Stimulated activated CD4-positive, alpha-beta T cell treated with anti-CD3 and anti-CD28 coated beads, TNF-alpha, amount 100 ng/mL, for 24 hours (primary cell): Measurements from ENCODE around the gene PAPPA2.
"Not testable (repeated sequence)": the region's sequence is repeated elsewhere in the genome, so short reads cannot be mapped to it uniquely, and the experiment has no call there.

Source experiments
- DNase-seq, 3 experiments: peaks; one replicate each; pipeline ENCODE4 v3.0.0-alpha.2; 2020; ENCODE audit warnings: low read depth in 3 of 3

Gene PAPPA2

GRCh38 chr1:176551146-176551545 lies 88.2 kb downstream of the PAPPA2 start:
- no peak for DNase-seq

- DNase-seq, result no peak
These were observed 89.4 kb downstream of the PAPPA2 start for GRCh38 chr1:176552217-176552991.

- DNase-seq, result no peak
These were observed 90.0 kb downstream of the PAPPA2 start for GRCh38 chr1:176552999-176553398.

GRCh38 chr1:176556288-176556687 lies 93.3 kb downstream of the PAPPA2 start:
- no peak for DNase-seq

- no peak for DNase-seq
These were observed 94.7 kb downstream of the PAPPA2 start for GRCh38 chr1:176557543-176558258.

GRCh38 chr1:176558561-176558960 lies 95.6 kb downstream of the PAPPA2 start:
- DNase-seq, result no peak

GRCh38 chr1:176559474-176559873 lies 96.5 kb downstream of the PAPPA2 start:
- no peak for DNase-seq

- DNase-seq, result no peak
These were observed 96.9 kb downstream of the PAPPA2 start for GRCh38 chr1:176559878-176560277.

- DNase-seq, result no peak
These were observed 97.7 kb downstream of the PAPPA2 start for GRCh38 chr1:176560681-176561080.

- DNase-seq, result not testable (repeated sequence)
These were observed 98.8 kb downstream of the PAPPA2 start for GRCh38 chr1:176561761-176562160.

- no peak for DNase-seq
These were observed 103.3 kb downstream of the PAPPA2 start for GRCh38 chr1:176566004-176566975.

GRCh38 chr1:176567190-176567794 lies 104.3 kb downstream of the PAPPA2 start:
- DNase-seq, result no peak

GRCh38 chr1:176568185-176568584 lies 105.2 kb downstream of the PAPPA2 start:
- no peak for DNase-seq

- DNase-seq, result no peak
These were observed 111.8 kb downstream of the PAPPA2 start for GRCh38 chr1:176574756-176575155.

- DNase-seq, result no peak
These were observed 113.0 kb downstream of the PAPPA2 start for GRCh38 chr1:176575991-176576390.

GRCh38 chr1:176576670-176577069 lies 113.7 kb downstream of the PAPPA2 start:
- no peak for DNase-seq

- DNase-seq, result no peak
These were observed 114.7 kb downstream of the PAPPA2 start for GRCh38 chr1:176577646-176578197.

- no peak for DNase-seq
These were observed 116.1 kb downstream of the PAPPA2 start for GRCh38 chr1:176579087-176579486.

- DNase-seq, result no peak
These were observed 132.2 kb downstream of the PAPPA2 start for GRCh38 chr1:176595217-176595616.

GRCh38 chr1:176601348-176601747 lies 138.4 kb downstream of the PAPPA2 start:
- DNase-seq, result no peak

GRCh38 chr1:176602388-176603004 lies 139.5 kb downstream of the PAPPA2 start:
- DNase-seq, result no peak
